K562 (cell line): ENCODE results near the gene RACK1. TPM values are rescaled to one million over a fixed set of nuclear protein-coding genes. Genes with fewer than 3 reads are reported as not detected.

Source experiments
- BRD9 ChIP-seq: fragments of 450-650 bp; IDR thresholded peaks from 2 replicates; pipeline ENCODE4 v1.6.1; 2018; ENCODE audit warnings: low read depth; ENCODE audit not compliant: partially characterized antibody
- DPF2 ChIP-seq: fragments of 450-650 bp; IDR thresholded peaks from 2 replicates; pipeline ENCODE4 v1.6.1; 2016
- E2F3 ChIP-seq: fragments of 250-450 bp; sonication (Bioruptor Pico); IDR thresholded peaks from 2 replicates; pipeline ENCODE4 v1.4.0; 2020; ENCODE audit warnings: mild to moderate bottlenecking
- GABPB2 ChIP-seq: fragments of 250-450 bp; sonication (Bioruptor Pico); conservative IDR thresholded peaks from 2 replicates; pipeline ENCODE4 v1.5.1; 2021; ENCODE audit warnings: mild to moderate bottlenecking
- GATAD2A ChIP-seq: fragments of 450-650 bp; IDR thresholded peaks from 2 replicates; pipeline ENCODE4 v1.6.1; 2017
- GTF2A2 ChIP-seq: IDR thresholded peaks from 2 replicates; pipeline ENCODE4 v1.6.1; 2016; ENCODE audit warnings: mild to moderate bottlenecking, missing genetic modification characterization, missing compliant biosample characterization
- HDAC6 ChIP-seq: IDR thresholded peaks from 2 replicates; pipeline ENCODE4 v1.6.1; 2012; ENCODE audit warnings: low read depth, mild to moderate bottlenecking, control low read depth, inconsistent platforms, low read length, moderate library complexity
- KDM4B ChIP-seq, 2 experiments: fragments of 450-650 bp in 1 of 2; sonication (generic) in 1 of 2; IDR thresholded peaks; 2 replicates each; pipeline ENCODE4 v1.6.1; 2016 to 2017; ENCODE audit warnings: borderline replicate concordance in 2 of 2, antibody characterized with exemption in 1 of 2, low read depth in 1 of 2, mild to moderate bottlenecking in 1 of 2
- MXI1 ChIP-seq: IDR thresholded peaks from 2 replicates; pipeline ENCODE4 v1.6.1; 2011; ENCODE audit warnings: low read depth, mild to moderate bottlenecking, improper control_type of control experiment, low read length
- MYNN ChIP-seq, 2 experiments: sonication (generic); formaldehyde crosslinking in 1 of 2; IDR thresholded peaks; 2 replicates each; pipeline versions ENCODE4 v1.5.0 to v1.6.1; 2016 to 2020; ENCODE audit warnings: antibody characterized with exemption in 1 of 2, missing genetic modification reagents in 1 of 2
- NKRF ChIP-seq: fragments of 450-650 bp; IDR thresholded peaks from 2 replicates; pipeline ENCODE4 v1.6.1; 2016; ENCODE audit warnings: borderline replicate concordance
- NONO ChIP-seq, 2 experiments: fragments of 200-400 bp in 1 of 2; fragments of 450-650 bp in 1 of 2; formaldehyde crosslinking in 1 of 2; IDR thresholded peaks; 2 replicates each; pipeline ENCODE4 v1.6.1; 2017; ENCODE audit warnings: low read depth in 2 of 2, mild to moderate bottlenecking in 2 of 2, moderate library complexity in 2 of 2, low read length in 1 of 2
- NR4A1 ChIP-seq, 2 experiments: fragments of 250-450 bp in 1 of 2; fragments of 450-650 bp in 1 of 2; sonication (Bioruptor Pico) in 1 of 2; IDR thresholded peaks; 2 replicates each; pipeline versions ENCODE4 v1.4.0 to v1.6.1; 2016 to 2020; ENCODE audit warnings: mild to moderate bottlenecking in 2 of 2, missing compliant biosample characterization in 1 of 2, missing genetic modification characterization in 1 of 2, moderate library complexity in 1 of 2
- OTX1 ChIP-seq: fragments of 450-650 bp; formaldehyde crosslinking; IDR thresholded peaks from 2 replicates; pipeline ENCODE4 v1.4.0; 2022; ENCODE audit warnings: mild to moderate bottlenecking
- PHF20 ChIP-seq: fragments of 450-650 bp; IDR thresholded peaks from 2 replicates; pipeline ENCODE4 v1.6.1; 2018; ENCODE audit not compliant: partially characterized antibody
- SAFB ChIP-seq: fragments of 200-400 bp; formaldehyde crosslinking; IDR thresholded peaks from 2 replicates; pipeline ENCODE4 v1.6.1; 2017; ENCODE audit warnings: low read depth, low read length, borderline replicate concordance
- SMARCB1 ChIP-seq: IDR thresholded peaks from 2 replicates; pipeline ENCODE4 v1.6.1; 2011; ENCODE audit warnings: improper control_type of control experiment, low read depth; ENCODE audit not compliant: insufficient read length
- YBX1 ChIP-seq: fragments of 450-650 bp; IDR thresholded peaks from 2 replicates; pipeline ENCODE4 v1.7.1; 2016; ENCODE audit warnings: mild to moderate bottlenecking
- ZNF121 ChIP-seq: sonication (generic); formaldehyde crosslinking; conservative IDR thresholded peaks from 2 replicates; pipeline ENCODE4 v1.8.0; 2022; ENCODE audit warnings: missing genetic modification reagents
- ZNF586 ChIP-seq: fragments of 450-650 bp; formaldehyde crosslinking; conservative IDR thresholded peaks from 2 replicates; pipeline ENCODE4 v1.4.0; 2020; ENCODE audit warnings: mild to moderate bottlenecking, moderate library complexity
- polyA plus RNA-seq, 8 experiments: library from polyadenylated mRNA; depleted of rRNA in 4 of 8; stranded (reverse) in 5 of 8; unstranded in 3 of 8; fragments of >200 nt; fragmentation: Nextera tagmentation in 2 of 8; fragmentation: Illumina TruSeq in 1 of 8; extraction: Ambion mirVana in 2 of 8; extraction: Trizol in 1 of 8; gene quantifications; 2 replicates each; pipeline versions ENCODE4 v1.2.1 to v1.2.3, GENCODE V29; 2011 to 2014; ENCODE audit warnings: inconsistent platforms in 1 of 8, missing spikeins in 1 of 8
- total RNA-seq, 7 experiments: library from RNA; depleted of rRNA in 6 of 7; stranded (reverse); fragments of >200 nt in 6 of 7; fragmentation: Illumina TruSeq in 2 of 7; extraction: Trizol in 2 of 7; gene quantifications; 2 replicates each; pipeline versions ENCODE4 v1.2.1 to v1.2.3, GENCODE V29; 2011 to 2021; ENCODE audit warnings: low replicate concordance in 1 of 7
- TF ChIP-seq, protein P1 (sequence below): fragments of 450-650 bp; formaldehyde crosslinking; IDR thresholded peaks from 2 replicates; pipeline ENCODE4 v1.4.0; 2022; ENCODE audit warnings: missing genetic modification characterization
- TF ChIP-seq, protein P2 (sequence below): fragments of 250-450 bp; sonication (Bioruptor Pico); IDR thresholded peaks from 2 replicates; pipeline ENCODE4 v1.8.0; 2021; ENCODE audit warnings: moderate library complexity, mild to moderate bottlenecking, inconsistent platforms
- TF ChIP-seq, protein P3 (sequence below): fragments of 250-450 bp; sonication (Bioruptor Pico); IDR thresholded peaks from 2 replicates; pipeline ENCODE4 v1.5.0; 2021
- TF ChIP-seq, protein P4 (sequence below): sonication (generic); formaldehyde crosslinking; IDR thresholded peaks from 2 replicates; pipeline ENCODE4 v1.8.0; 2022; ENCODE audit warnings: mild to moderate bottlenecking, missing genetic modification reagents

Gene RACK1
- total and polyA plus RNA-seq, 9 of the 15 experiments (the other 6 are each of a cell fraction or from before 2014, with no cell fraction given) = 2,303 to 5,311 (median 3,833) TPM

GRCh38 chr5:181190711-181191525 is 52.8 kb downstream of the RACK1 start (continued):
- no peak for TF ChIP-seq BRD9
- TF ChIP-seq NKRF = peak; percentile 80; the same call in 1 of the 2 replicates
- TF ChIP-seq DPF2 = peak; percentile 43; the same call in 1 of the 2 replicates
- TF ChIP-seq, protein P1, sequence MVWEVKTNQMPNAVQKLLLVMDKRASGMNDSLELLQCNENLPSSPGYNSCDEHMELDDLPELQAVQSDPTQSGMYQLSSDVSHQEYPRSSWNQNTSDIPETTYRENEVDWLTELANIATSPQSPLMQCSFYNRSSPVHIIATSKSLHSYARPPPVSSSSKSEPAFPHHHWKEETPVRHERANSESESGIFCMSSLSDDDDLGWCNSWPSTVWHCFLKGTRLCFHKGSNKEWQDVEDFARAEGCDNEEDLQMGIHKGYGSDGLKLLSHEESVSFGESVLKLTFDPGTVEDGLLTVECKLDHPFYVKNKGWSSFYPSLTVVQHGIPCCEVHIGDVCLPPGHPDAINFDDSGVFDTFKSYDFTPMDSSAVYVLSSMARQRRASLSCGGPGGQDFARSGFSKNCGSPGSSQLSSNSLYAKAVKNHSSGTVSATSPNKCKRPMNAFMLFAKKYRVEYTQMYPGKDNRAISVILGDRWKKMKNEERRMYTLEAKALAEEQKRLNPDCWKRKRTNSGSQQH (CRISPR knock-in tag) = peak; percentile 65; the same call in 1 of the 2 replicates
- no peak for TF ChIP-seq NR4A1 (CRISPR knock-in tag; IDR thresholded peaks at IDR 0.05)
- no peak for TF ChIP-seq NR4A1 (tag; IDR thresholded peaks at IDR 0.05)
- TF ChIP-seq, protein P2, sequence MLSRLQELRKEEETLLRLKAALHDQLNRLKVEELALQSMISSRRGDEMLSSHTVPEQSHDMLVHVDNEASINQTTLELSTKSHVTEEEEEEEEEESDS (CRISPR knock-in tag) = no peak
- TF ChIP-seq YBX1 = no peak
- TF ChIP-seq ZNF586 (CRISPR knock-in tag) = no peak
- TF ChIP-seq MXI1 = no peak
- no peak for TF ChIP-seq GABPB2 (CRISPR knock-in tag)
- peak; percentile 80 for TF ChIP-seq E2F3
- TF ChIP-seq PHF20 = no peak
- TF ChIP-seq ZNF121 (CRISPR knock-in tag) = no peak
- TF ChIP-seq, protein P3, sequence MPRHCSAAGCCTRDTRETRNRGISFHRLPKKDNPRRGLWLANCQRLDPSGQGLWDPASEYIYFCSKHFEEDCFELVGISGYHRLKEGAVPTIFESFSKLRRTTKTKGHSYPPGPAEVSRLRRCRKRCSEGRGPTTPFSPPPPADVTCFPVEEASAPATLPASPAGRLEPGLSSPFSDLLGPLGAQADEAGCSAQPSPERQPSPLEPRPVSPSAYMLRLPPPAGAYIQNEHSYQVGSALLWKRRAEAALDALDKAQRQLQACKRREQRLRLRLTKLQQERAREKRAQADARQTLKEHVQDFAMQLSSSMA (CRISPR knock-in tag) = no peak
- 0 out of 2 replicates have a peak, but pooled peaks have one; percentile 33 for TF ChIP-seq MYNN (IDR thresholded peaks at IDR 0.05)
- no peak for TF ChIP-seq MYNN (CRISPR knock-in tag; IDR thresholded peaks at IDR 0.05)
- TF ChIP-seq NONO (IDR thresholded peaks at IDR 0.05; ENCODE audit: low read depth in 2 of 2, low read length in 1 of 2) = no peak
- no peak for TF ChIP-seq SMARCB1
- 0 out of 2 replicates have a peak, but pooled peaks have one; percentile 25 for TF ChIP-seq SAFB
- TF ChIP-seq OTX1 = peak; percentile 58; the same call in 1 of the 2 replicates
- TF ChIP-seq HDAC6 = 0 out of 2 replicates have a peak, but pooled peaks have one; percentile 74
- TF ChIP-seq KDM4B (IDR thresholded peaks at IDR 0.05; ENCODE audit: borderline replicate concordance in 2 of 2, low read depth in 1 of 2) = peak in 1 of 2 experiments; percentile 35; a peak in 1 of 4 replicates
- TF ChIP-seq, protein P4, sequence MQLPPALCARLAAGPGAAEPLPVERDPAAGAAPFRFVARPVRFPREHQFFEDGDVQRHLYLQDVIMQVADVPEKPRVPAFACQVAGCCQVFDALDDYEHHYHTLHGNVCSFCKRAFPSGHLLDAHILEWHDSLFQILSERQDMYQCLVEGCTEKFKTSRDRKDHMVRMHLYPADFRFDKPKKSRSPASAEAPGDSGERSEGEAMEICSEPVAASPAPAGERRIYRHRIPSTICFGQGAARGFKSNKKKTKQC (CRISPR knock-in tag) = 0 out of 2 replicates have a peak, but pooled peaks have one; percentile 19
- TF ChIP-seq GTF2A2 (tag) = no peak
- no peak for TF ChIP-seq GATAD2A
